Stimulated activated CD8-positive, alpha-beta memory T cell treated with anti-CD3 and anti-CD28 coated beads, Interleukin-7, amount 100 ng/mL, for 4 hours (primary cell): ENCODE data around the gene FBXO10.
"Not testable (repeated sequence)": the region's sequence is repeated elsewhere in the genome, so short reads cannot be mapped to it uniquely, and the experiment has no call there.

ENCODE experiments used
- DNase-seq, 2 donors: peaks; one replicate each; pipeline ENCODE4 v3.0.0-alpha.2; 2020; ENCODE audit warnings: low read depth in 2 of 2

FBXO10 gene

GRCh38 chr9:37550781-37551180 is 25.4 kb downstream of the FBXO10 start:
- DNase-seq = no peak

- no peak for DNase-seq
These were observed 26.7 kb downstream of the FBXO10 start for GRCh38 chr9:37549527-37549926.

- DNase-seq = no peak
These were observed 28.8 kb downstream of the FBXO10 start for GRCh38 chr9:37547328-37547878.

- DNase-seq = no peak
These were observed 32.7 kb downstream of the FBXO10 start for GRCh38 chr9:37543468-37543867.

DNA sequence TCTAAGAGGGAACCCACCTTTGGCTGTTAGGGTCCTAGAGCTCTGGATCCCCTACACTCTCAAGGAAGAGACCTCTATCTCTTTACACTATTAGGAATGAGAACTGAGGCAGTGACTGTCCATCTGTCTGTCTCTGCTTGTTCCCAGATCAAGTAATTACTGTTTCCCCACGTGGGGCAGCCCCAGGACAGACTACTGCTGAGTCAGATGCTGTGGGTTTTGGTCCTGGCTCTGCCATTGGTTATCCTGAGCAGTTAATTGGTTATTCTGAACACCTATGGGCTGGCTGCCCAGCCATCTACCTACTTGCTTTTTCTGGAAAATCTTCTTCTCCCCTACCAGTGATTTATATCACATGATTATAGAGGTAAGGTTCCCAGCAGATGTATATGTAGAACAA is 33.3 kb downstream of the FBXO10 start:
- DNase-seq = no peak

DNA sequence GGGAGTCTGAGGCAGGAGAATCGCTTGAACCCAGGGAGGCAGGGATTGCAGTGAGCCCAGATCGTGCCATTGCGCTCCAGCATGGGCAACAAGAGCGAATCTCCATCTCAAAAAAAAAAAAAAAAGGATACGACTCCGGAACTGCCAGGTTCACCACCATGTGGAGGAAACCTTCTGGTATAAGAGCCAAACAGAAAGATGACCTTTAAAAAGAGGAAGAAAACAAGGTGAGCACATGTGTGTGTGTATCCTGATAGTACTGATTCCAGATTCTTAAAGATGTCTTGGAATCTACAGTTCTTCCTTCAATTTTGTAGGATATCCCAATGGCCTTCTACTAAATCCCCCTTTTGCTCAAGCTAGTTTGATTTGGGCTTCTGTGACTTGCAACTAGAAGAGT is 33.7 kb downstream of the FBXO10 start:
- DNase-seq = no peak

- no peak for DNase-seq
These were observed 34.7 kb downstream of the FBXO10 start for GRCh38 chr9:37541465-37541864.

DNA sequence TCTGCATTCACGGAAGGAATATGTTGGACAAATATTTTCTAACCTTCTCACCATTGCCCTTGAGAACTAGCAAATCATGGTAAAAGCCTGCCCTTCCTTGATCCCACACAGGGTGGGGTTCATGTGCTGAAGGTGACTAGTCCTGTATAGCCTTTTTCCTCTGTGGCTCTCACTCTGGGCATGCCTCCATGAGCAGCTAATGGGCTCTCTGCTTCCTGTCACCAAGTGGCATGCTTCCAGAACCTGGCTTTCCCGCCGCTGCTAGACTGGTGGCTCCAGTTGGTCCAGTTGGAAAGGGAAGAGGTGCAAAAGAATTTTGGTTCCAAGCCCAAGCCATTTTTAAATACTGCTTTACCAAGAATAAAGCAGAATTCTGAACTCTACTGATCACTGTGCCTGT is 35.5 kb downstream of the FBXO10 start:
- DNase-seq = no peak

DNA sequence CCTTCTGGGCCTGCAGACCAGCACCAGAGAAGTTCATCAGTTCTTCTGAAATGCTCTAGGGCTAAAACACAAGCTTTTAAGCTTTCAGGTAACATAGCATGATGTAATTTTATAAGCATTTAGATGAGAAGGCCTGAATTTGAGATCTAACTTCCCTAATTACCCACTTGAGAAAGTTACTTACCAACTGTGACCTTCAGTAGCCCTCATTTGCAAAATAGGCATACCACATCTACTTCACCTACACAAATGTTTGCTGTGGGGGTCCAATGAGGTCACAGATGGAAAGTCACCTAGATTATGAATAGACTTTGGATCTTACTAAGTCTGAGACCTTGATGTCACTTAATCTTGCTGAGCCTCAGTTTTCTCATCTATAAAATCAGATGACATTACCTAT is 36.5 kb downstream of the FBXO10 start:
- DNase-seq = no peak

GRCh38 chr9:37538099-37538498 is 38.1 kb downstream of the FBXO10 start:
- no peak for DNase-seq

- no peak for DNase-seq
These were observed 41.3 kb downstream of the FBXO10 start for GRCh38 chr9:37534901-37535300.

GRCh38 chr9:37534412-37534811 is 41.8 kb downstream of the FBXO10 start:
- DNase-seq = no peak

GRCh38 chr9:37531699-37532098 is 44.5 kb downstream of the FBXO10 start:
- no peak for DNase-seq

DNA sequence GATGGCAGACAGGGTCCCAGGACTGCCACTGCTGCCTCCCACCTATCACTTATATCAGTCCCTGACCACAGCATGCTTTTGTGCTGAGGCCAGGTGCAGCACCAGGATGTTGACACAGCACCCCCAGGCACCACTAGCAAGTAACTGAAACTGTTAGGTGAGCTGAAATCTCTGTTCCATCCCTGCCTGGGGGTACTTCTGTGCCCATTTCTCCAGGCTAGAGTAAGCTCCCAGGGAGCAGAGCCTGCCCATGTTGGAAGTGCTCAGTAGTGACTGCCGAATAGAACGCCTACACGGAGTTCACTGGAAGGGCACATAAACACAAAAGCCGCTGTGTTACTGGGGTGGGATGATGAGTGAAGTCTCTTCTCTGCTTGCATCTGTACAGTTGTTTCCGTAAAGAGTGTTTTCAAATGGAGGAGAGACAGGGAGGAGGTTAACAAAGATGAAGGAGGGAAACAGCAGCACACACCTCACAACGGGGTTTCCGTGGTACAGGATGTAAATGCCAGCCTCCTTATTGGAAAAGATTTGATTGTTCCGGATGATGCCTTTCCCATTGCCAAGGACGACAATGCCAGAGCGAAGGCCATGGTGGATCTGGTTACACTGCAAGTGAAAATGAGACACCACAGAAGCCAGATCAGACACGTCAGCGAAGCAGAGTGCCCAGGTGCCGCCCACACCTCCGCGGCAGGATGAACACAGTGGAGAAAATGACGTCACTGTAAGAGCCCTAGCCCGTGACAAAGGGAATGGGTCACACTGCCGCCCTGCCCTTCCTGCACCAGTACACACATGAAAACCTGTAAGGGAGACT is 47.3 kb downstream of the FBXO10 start:
- peak; percentile 61 to 67 for DNase-seq

GRCh38 chr9:37523916-37524315 is 52.3 kb downstream of the FBXO10 start:
- DNase-seq = no peak

- DNase-seq = no peak
These were observed 53.2 kb downstream of the FBXO10 start for GRCh38 chr9:37522971-37523370.

GRCh38 chr9:37521111-37521510 is 55.1 kb downstream of the FBXO10 start:
- no peak for DNase-seq

DNA sequence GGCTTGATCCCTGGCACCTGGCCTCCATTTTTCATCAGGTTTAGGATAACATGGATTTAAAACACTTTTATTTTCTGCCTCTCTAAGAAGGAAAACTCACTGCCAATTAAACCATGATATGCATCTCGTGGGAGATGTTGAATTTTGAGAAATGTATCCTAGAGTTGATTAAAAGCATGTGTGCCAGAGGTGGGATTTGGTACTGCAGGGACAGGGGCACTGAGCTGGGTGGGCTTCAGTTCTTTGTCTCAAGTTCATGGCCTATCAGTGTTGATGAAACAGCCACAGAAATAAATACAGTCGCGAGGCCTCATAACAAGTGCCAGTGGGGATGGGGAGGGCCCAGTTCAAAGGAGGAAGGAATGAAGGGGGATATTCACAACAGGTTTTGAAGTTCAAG is 55.5 kb downstream of the FBXO10 start:
- DNase-seq = no peak

- DNase-seq = no peak
These were observed 58.3 kb downstream of the FBXO10 start for GRCh38 chr9:37517923-37518322.

- DNase-seq = no peak
These were observed 60.4 kb downstream of the FBXO10 start for GRCh38 chr9:37515620-37516258.

DNA sequence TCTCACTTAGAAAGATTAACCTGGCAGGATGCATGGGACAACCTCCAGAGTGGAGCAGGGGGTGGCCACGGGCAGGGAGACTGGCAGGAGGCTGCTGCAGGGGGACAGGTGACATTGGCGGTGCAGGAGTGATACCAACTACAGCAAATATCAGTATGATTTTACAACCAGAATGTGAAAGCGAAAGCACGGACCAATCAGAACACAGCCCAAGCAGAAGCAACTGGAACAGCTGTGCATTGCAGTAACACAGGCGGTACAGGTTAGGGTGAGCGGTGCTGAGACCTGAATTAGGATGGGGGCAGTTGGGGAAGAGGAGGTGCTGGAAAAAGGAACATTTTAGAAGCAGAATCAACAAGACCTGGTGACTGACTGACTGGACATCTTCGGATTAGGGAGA is 61.2 kb downstream of the FBXO10 start:
- DNase-seq = no peak

- not testable (repeated sequence) for DNase-seq
These were observed 61.8 kb downstream of the FBXO10 start for GRCh38 chr9:37514415-37514814.

GRCh38 chr9:37512437-37512836 is 63.7 kb downstream of the FBXO10 start:
- DNase-seq = peak in 1 of 2 donors; percentile 34
